Right kidney (tissue), 9 donors: ENCODE results near the gene TOMM40.
"Not testable (repeated sequence)": the region's sequence is repeated elsewhere in the genome, so short reads cannot be mapped to it uniquely, and the experiment has no call there.

Source experiments
- DNase-seq: peaks from one replicate; pipeline ENCODE4 v3.0.0-alpha.2; 2016
- long read RNA-seq, 8 donors: transcript quantifications; one replicate each; lab custom pipeline, GENCODE V29; 2026

TOMM40 gene
- long read RNA-seq, donor 1, transcript TOMM40-202 (10 exons, 1,709 nt), result major isoform, 17 of 53 reads
- long read RNA-seq, donor 1, transcript TOMM40-201 (10 exons, 1,707 nt), result minor isoform, 7 of 53 reads
- long read RNA-seq, donor 1, partial matches to known transcripts, result 25 of 53 reads
- long read RNA-seq, donor 1, other reads (novel, unspliced or antisense), result 0 of 53 reads
- long read RNA-seq, donor 2, transcript TOMM40-202 (10 exons, 1,709 nt), result major isoform, 10 of 27 reads
- long read RNA-seq, donor 2, transcript TOMM40-203 (9 exons, 1,725 nt), result minor isoform, 5 of 27 reads
- long read RNA-seq, donor 2, partial matches to known transcripts, result 8 of 27 reads
- long read RNA-seq, donor 2, other reads (novel, unspliced or antisense), result 0 of 27 reads
- long read RNA-seq, donor 3, transcript TOMM40-202 (10 exons, 1,709 nt), result major isoform, 6 of 9 reads
- long read RNA-seq, donor 3, partial matches to known transcripts, result 0 of 9 reads
- long read RNA-seq, donor 3, other reads (novel, unspliced or antisense), result 0 of 9 reads
- long read RNA-seq, donor 4, transcript TOMM40-202 (10 exons, 1,709 nt), result major isoform, 11 of 19 reads
- long read RNA-seq, donor 4, partial matches to known transcripts, result 0 of 19 reads
- long read RNA-seq, donor 4, other reads (novel, unspliced or antisense), result 0 of 19 reads
- long read RNA-seq, donor 5, transcript TOMM40-201 (10 exons, 1,707 nt), result minor isoform, 8 of 53 reads
- long read RNA-seq, donor 5, transcript TOMM40-202 (10 exons, 1,709 nt), result major isoform, 18 of 53 reads
- long read RNA-seq, donor 5, transcript TOMM40-203 (9 exons, 1,725 nt), result minor isoform, 11 of 53 reads
- long read RNA-seq, donor 5, partial matches to known transcripts, result 15 of 53 reads
- long read RNA-seq, donor 5, other reads (novel, unspliced or antisense), result 0 of 53 reads
- long read RNA-seq, donor 6, transcript TOMM40-201 (10 exons, 1,707 nt), result minor isoform, 8 of 34 reads
- long read RNA-seq, donor 6, transcript TOMM40-202 (10 exons, 1,709 nt), result major isoform, 11 of 34 reads
- long read RNA-seq, donor 6, partial matches to known transcripts, result 13 of 34 reads
- long read RNA-seq, donor 6, other reads (novel, unspliced or antisense), result 0 of 34 reads
- long read RNA-seq, donor 7, transcript TOMM40-203 (9 exons, 1,725 nt), result minor isoform, 9 of 81 reads
- long read RNA-seq, donor 7, transcript TOMM40-202 (10 exons, 1,709 nt), result minor isoform, 11 of 81 reads
- long read RNA-seq, donor 7, transcript TOMM40-201 (10 exons, 1,707 nt), result major isoform, 13 of 81 reads
- long read RNA-seq, donor 7, partial matches to known transcripts, result 48 of 81 reads
- long read RNA-seq, donor 7, other reads (novel, unspliced or antisense), result 0 of 81 reads
- long read RNA-seq, donor 8, transcript TOMM40-202 (10 exons, 1,709 nt), result major isoform, 18 of 28 reads
- long read RNA-seq, donor 8, partial matches to known transcripts, result 7 of 28 reads
- long read RNA-seq, donor 8, other reads (novel, unspliced or antisense), result 0 of 28 reads

DNA sequence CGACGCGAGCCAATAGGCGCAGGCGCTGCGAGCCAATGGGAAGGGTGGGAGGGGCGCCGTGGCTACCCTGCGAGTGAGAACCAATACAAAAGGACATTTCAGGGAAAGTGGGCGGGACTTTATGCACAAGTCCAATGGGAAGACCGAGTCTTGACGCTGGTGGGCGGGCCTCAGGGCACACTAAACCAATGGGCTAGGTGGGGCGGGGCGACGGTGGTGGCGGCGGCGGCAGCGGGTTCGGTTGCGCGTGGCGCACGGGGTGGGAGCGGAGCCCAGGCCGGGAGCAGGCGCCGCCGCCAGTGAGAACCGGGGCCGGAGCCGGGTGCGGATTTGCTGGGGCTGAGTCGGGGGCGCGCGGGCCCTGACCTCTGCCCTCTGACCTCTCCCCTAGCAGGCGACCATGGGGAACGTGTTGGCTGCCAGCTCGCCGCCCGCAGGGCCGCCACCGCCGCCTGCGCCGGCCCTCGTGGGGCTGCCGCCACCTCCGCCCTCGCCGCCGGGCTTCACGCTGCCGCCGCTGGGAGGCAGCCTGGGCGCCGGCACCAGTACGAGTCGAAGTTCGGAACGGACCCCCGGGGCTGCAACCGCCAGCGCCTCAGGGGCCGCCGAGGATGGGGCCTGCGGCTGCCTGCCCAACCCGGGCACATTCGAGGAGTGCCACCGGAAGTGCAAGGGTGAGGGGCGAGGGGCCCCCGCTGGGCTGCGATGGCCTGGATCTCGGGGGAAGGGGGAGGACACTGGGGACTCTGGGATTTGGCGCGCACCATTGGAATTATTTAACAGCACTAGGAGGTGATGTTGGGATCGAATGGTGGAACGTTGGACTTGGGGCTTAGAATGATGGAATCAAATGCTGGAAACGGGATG, at the start of gene TOMM40:
TSS of gene TOMM40 (plus strand) at position 239 of the 867 bp plus-strand sequence. CDS start at position 401, 162 bp downstream.
- DNase-seq, result no peak

DNA sequence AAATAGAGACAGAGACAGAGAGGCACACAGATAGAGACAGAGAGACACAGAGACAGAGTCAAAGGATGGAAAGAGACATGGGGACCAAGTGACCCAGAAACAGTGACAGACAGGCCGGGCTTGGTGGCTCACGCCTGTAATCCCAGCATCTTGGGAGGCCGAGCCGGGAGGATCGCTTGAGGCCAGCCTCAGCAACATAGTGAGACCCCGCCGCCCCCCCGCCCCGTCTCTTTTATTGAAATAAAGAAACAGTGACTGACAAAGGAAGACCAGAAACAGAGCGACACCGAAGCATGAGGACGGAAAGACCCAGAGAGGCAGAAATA, 45.8 kb upstream of the TOMM40 start:
- no peak for DNase-seq

DNA sequence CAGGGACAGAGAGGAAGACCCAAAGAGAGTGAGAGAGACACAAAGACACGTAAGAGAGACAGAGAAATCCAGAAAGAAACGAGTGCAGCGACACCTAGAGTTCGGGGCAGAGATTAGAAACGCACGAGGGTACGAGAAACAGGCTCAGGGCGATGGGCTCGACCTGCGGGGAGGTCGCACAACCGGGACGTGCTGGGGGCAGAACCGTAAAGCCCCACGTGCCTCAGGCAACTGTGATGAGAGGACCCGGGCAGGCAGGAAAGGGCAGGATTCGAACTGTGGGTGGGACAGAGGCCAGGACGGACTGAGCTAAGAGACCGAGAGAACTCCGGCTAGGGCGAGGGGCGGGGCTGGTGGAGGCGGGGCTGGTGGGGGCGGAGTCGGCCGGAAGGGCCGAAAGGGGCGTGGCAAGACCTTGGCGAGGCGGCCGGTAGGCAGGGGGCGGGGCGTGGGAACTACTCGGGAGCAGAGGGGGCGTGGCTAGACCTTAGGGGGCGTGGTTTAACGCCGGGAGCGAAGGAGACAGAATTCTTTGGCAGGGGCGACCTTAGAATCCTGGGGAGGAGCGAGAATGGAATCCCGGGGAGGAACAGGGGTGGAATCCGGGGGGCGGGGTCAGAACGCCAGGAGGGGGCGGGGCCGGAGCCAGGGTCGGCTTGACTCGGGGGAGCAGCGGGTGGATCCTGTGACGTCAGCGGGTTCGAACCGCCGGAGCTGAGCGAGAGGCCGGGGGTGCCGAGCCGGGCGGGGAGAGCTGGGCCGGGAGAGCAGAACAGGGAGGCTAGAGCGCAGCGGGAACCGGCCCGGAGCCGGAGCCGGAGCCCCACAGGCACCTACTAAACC, 45.2 kb upstream of the TOMM40 start, which contains the start of gene NECTIN2:
TSS of gene NECTIN2 (plus strand) at position 686 of the 843 bp plus-strand sequence. CDS start 229 bp downstream, outside the sequence.
- peak; percentile 96 for DNase-seq

DNA sequence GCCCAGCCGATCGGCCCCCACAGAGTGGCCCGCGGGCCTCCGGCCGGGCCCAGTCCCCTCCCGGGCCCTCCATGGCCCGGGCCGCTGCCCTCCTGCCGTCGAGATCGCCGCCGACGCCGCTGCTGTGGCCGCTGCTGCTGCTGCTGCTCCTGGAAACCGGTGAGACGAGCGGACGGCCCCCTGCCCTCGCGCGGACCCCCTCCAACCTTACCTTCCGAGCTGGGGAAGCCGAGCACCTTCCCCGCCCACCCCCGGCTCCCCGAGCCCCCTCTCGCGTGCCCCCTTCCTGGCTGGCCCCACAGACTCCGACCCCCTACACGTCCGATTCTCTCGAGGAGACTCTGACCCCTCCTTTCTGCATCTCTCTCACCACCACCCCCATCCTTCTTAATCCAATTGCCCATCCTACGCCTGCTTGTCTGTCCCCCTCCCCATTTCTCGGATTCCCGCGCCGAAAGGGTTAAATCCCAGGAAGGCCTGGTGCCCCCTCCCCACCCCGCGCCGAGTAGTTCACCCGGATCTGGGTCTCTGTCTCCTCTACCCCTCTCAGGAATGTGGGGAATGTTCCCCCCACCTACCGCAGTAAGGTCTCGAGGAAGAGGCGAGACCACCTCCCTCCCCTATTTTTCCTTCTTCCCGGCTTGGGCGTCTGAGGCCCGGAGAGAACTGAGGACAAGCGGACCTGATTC, 44.5 kb upstream of the TOMM40 start:
- DNase-seq, result peak; percentile 75

DNA sequence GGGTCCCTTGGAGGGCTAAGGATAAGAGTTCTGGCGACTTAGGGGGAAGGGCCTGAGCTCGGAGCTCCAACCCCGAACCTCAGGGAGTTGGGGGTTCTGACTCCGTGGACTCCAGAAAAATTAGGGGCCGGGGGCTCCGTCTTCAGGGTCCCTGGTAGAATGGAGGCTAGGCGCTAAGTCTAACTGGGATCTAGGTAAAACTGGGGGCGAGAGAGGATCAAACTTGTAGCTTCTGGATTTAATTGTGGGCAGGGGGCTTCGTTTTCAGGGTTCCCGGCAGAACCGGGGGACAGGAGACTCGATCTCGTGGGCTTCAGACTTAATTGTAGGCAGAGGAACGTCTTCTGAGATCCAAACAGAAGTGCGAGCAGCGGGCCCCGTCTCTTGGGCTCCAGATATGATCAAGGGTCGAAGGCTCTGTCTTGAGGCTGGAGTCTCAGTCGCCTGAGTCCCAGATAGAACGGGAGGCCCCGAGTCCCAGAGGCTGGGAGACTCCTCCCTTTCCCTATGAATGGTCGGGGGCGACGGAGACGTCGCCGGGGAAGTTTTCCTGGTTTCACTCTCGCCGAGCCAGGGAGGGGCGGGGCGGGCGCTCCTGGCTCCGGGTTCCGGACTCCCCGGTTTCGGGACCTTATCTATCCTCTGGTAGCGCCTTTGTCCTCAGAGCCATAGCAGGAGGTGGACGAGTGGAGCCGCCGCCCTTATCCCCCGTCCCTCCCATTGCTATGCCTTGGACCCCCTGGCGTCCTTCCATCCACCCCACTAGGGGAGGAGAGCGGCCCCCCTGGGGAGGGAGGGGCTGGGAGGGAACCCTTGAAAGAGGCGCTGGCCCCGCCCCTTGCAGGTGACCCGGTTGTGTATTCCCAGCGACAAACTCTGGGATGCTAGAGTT, 43.7 kb upstream of the TOMM40 start:
- no peak for DNase-seq

DNA sequence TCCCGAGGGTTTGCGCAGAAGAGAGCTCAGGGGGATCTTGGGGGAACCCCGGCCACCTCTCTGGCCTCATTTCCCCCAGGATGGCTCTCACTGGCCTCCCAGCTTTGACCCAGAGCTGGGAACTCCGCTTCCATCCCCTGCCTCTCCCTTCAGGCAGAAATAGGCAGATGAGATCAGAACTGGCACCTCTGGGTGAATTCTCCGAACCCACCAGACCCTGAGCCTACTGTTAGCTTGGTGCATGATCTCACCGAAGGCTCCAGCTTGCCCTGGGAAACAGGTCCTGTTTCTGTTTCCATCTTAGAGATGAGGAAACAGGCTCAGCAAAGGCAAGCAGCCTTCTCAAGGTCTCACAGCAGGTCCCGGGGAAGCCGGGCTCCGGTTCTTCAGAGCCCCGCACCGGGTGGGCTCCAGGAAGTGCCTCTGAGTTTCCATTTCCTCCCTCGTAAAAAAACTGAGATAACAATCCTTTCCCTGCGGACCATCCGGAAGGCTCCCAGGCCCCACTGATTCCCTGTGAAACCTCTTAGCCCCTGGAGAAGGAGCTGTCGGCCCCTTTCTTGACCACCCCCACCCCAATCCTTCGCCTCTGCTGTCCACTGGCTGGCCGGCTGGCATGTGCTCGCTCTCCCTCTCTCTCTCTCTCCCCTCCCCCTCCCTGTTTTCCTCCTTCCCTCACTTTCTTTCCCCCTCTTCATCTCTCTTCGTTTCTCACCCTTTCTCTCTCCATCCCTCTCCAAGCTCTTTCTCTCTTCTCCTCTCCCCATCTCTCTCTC, 42.8 kb upstream of the TOMM40 start:
- peak; percentile 76 for DNase-seq

DNA sequence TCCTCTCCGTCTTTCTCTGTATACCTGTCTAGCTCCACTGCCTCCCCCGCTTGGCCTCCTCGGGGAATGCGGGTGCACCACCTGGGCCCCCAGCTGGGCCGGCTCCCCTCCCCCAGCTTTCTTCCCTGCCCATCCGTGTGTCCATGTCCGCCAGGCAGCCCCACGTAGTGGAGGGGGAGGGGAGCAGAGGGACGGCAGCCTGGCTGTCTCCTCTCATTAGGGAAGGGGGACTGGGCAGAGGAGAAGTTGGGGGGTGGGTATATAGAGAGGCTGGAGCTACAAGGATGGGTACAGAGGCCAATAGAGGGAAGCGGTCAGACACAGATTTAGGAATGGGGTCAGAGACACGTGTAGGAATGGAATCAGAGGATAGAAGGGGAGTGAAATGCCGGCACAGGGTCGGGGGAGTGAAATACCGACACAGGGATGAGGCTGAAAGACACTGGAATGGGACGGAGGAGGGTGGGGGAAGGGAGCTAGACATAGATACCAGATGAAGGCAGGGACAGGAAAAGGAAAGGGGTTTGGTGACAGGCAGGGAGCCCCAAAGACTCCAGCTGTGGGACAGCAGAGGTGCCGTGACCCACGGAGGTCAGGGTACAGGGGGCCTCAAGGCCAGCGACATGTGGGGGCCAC, 42.1 kb upstream of the TOMM40 start:
- peak; percentile 67 for DNase-seq

DNA sequence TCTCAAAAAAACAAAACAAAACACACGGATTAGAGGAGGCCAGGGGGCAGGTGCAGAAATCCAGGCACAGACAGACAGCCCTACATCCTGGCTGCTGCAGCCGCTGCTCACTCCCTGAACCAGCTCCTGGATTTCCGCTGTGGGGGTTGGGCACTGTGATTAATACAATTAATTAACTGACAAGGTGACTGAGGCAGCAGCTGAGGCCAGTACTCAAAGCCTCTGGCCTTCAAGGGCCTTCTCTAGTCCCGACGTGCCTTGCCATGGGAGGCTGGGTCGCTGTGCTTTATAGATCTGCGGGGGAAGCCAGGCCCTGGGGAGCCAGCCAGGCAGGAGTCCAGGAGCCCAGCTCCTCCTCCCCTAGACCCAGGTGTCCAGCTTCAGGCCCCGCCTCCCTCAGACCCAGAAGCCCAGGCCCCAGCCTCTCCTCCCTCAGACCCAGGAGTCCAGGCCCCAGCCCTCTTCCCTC, 40.4 kb upstream of the TOMM40 start:
- DNase-seq, result no peak

DNA sequence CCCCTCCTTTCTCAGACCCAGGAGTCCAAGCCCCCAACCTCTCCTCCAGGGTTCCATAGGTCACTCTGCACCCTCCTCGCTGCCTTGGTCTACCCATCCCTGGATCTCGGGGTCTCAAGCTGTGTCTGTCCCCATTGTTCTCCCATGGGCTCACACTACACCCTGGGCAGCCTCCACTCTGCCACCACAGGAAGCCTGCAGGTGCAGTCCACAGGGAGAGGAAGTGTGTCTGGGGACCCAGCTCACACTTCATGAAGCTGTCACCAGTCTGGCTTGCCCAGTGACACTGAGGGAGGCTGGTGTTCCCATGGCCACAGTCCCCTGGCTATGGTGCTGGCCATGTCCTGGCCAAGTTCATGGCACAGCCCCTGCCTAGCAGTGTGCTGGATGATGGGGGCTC, 39.6 kb upstream of the TOMM40 start:
- DNase-seq, result no peak

DNA sequence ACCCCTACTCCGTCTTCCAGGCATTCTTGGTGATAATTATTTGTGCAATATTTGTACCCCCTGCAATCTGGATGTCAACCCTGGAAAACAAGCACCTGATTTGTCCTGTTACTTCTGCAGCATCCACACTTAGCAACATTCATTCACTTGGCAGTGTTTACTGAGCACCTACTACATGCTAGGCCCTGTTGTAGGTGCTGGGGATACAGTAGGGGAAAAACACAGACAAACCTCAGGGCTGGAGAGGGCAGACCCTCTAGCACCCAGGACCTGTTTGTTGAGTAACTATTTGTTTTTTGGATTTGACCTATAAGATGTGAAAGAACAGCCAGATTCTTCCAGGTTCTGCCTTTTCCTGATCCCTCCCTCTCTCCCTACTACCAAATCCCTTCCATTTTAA, 35.4 kb upstream of the TOMM40 start:
- DNase-seq, result no peak

DNA sequence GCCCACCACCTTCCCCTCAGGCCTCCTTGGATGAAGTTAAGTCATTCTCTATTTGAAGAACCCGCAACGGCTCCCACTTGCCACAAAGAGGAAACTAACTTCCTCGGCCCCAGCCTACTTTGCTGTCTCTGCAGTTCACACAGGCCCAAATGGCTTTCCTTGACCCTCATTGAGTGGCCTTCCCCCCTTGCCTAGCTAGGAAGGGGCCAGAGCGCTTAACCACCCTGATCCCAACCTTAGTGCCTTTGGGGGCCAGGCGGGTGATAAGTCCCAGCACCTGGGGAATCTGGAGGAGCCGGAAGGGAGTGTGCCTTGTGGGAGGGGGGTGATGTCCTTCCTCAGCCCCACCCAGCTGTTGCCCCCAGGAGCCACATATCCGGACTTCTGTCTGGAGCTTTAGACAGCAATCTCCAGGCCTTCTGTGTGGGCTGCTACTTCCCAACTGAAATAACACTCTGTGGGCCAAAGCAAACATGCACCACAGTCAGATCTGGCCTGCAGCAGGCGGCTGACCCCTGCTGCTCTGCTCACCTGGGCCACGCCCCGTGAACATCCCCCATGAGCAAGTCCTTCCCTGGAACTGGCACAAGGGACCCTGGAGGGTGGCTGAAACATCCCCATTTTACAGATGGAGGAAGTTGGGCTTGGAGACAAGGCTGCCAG, 34.5 kb upstream of the TOMM40 start:
- no peak for DNase-seq

DNA sequence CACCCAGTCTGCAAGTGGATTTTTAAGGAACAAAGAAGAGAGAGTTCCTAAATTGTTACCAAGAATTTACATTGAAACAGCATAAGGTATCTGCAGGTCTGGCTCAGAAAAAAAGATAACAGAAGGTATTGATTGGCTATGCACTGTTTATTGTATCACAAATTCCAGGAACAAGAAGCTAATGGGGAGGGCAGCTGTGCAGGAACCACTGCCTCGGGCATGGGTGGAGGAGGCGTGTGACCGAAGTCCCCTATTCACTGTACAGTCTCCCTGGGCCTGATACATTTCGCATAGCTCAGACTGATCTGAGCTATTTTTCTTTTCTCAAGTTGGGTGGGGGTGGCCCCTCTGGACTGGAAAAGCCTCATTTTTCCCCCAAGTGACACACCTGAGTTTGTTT, 33.2 kb upstream of the TOMM40 start:
- no peak for DNase-seq

DNA sequence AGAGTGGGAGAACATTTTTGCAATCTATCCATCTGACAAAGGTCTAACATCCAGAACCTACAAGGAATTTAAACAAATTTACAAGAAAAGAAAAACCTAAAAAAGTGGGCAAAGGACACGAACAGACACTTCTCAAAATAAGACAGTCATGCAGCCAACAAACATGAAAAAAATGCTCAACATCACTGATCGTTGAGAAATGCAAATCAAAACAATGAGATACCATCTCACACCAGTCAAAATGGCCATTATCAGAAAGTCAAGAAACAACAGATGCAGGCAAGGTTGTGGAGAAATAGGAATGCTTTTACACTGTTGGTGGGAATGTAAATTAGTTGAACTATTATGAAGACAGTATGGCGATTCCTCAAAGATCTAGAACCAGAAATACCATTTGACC, 29.5 kb upstream of the TOMM40 start:
- not testable (repeated sequence) for DNase-seq

DNA sequence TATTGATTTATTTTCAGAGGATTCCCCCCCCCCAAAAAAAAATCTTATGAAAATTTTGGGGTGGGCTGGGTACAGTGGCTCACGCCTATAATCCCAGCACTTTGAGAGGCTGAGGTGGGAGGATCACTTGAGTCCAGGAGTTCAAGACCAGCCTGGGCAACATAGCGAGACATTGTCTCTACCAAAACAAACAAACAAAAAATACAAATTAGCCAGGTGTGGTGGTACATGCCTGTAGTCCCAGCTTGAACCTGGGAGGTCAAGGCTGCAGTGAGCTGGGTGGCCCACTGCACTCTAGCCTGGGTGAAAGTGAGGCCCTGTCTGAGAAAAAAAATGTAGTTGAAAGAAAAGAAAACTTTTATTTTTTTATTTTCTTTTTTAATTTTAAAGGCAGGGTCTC, 27.1 kb upstream of the TOMM40 start:
- DNase-seq, result no peak

DNA sequence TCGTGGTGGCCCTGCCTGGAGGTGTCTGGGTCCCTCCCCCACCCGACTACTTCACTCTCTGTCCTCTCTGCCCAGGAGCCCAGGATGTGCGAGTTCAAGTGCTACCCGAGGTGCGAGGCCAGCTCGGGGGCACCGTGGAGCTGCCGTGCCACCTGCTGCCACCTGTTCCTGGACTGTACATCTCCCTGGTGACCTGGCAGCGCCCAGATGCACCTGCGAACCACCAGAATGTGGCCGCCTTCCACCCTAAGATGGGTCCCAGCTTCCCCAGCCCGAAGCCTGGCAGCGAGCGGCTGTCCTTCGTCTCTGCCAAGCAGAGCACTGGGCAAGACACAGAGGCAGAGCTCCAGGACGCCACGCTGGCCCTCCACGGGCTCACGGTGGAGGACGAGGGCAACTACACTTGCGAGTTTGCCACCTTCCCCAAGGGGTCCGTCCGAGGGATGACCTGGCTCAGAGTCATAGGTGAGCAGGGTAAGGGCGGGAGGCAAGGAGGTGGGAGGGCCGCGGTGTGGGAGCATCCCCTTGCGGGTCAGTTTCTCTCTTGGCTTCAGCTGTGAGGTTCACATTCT, 25.8 kb upstream of the TOMM40 start:
- DNase-seq, result no peak

DNA sequence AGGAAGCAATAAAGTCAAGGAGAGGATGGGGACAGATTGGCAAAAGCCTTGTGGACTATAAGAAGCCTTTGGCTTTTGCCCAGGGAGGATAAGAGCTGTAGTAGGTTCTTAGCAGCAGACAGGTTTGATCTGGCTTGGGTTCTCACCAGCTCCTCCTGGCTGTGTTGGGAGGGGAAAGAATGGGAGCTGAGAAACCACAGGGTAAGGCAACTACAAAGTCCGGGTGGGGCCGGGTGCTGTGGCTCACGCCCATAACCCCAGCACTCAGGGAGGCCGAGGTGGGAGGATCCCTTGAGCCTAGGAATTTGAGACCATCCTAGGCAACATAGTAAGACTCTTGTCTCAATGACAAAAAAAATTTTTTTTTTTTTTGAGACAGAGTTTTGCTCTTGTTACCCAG, 24.4 kb upstream of the TOMM40 start:
- no peak for DNase-seq
